RPMI7951 (cell line): ENCODE data around the gene SEMA4A. TPM values are rescaled to one million over a fixed set of nuclear protein-coding genes. Genes with fewer than 3 reads are reported as not detected.
A peak's percentile ranks its signal among the peaks of the same experiment; 100 is the strongest.
"Not testable (repeated sequence)": the region's sequence is repeated elsewhere in the genome, so short reads cannot be mapped to it uniquely, and the experiment has no call there.

ENCODE experiments used
- DNase-seq: peaks from one replicate; pipeline ENCODE4 v3.0.0-alpha.2; 2012; ENCODE audit warnings: low read depth
- total RNA-seq: library from RNA; depleted of rRNA; stranded (reverse); fragments of >200 nt; shearing (Covaris generic); gene quantifications from 2 replicates; pipeline ENCODE4 v1.2.3, GENCODE V29; 2014

SEMA4A gene
- total RNA-seq, 1 experiment from 2014 or later: 0.36 TPM

DNA sequence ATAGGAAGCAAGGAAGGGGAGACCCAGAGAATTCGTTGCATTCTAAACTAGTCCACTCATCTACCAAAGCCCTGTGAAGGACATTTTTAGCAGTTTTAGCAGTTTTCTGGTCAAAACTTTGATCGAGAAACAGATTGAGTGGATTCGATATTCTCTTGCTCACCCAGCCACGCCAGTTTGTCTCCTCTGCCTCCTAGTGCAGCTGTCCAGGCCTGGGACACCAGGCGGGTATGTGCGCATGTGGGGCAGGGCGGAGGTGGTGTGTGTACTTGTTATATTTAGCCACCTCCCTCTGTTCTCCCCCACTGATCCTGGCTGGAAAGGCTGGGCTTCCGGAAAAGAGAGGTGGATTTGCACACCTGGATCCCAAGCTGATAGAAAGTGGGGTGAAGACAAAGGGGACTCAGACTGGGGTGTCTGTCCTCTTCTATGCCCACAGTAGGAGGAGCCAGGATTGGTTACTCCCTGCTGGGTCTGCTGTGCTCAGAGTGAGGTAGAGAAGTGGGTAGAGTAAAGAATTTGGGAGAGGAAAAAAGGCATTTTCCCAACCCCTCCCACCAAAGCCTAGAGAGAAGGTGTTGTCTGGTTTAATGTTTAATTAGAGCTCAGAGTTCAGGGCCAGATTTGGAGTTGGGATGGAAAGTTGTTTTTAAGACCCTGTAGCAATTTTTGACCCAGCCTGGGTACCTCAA lies 35.1 kb upstream of the SEMA4A start:
- DNase-seq: peak; percentile 61

DNA sequence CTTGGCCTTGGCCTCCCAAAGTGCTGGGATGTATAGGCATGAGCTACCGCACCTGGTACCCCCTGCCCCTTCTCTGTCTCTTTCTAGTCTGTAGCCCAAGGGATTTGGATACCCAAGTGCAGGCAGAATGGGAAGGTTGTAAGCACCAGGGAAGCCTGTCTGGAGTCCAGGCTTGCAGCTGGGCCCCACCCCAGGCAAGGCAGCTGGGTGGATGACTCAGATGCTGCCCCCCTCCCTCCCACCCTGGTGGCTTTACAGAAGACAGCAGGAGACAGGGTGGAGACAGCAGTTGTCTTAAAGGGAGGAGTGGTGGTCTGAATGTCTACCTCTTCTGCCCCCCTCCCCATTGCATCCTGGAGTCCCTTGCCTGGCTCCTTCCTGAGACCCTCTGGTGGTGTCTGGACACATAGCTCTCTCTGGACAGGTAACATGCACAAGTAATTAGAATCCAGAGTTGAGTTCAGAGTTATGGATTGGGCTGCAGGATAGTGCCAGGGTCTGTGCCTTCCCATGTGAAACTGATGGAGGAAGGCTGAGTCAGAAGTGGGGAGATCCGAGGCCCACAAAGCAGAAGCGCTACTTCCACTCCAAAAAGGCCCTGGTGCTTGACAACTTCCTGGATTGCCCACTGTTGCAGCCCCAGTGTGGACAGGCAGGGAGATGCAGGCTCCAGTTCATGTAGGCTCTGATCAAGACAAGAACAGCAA lies 33.7 kb upstream of the SEMA4A start:
- DNase-seq: peak; percentile 90

DNA sequence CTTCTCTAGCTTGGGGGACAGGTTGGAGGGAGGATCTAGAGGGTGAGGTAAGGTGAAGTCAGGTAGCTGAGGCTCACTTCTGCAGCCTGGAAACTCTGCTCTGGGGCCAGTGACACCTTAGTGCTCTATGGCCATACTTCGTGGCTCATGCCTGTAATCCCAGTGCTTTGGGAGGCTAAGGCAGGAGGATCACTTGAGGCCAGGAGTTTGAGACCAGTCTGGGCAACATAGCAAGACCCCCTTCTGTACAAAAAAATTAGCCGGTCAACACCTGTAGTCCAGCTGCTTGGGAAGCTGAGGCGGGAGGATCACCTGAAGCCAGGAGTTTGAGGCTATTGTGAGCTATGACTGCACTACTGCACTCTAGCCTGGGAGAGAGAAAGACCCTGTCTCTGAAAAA lies 33.1 kb upstream of the SEMA4A start:
- no peak for DNase-seq

DNA sequence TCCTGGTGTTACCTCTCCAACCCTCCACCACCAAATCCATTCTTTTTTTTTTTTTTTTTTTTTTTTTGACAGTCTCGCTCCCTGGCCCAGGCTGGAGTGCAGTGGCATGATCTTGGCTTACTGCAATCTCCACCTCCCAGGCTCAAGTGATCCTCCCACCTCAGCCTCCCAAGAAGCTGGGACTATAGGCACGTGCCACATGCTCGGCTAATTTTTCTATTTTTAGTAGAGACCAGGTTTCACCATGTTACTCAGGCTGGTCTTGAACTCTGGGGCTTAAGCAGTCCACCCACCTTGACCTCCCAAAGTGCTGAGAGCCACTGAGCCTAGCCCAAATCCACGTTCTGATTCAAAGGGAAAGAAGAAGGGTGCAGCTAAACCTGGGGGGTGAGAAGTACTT lies 32.4 kb upstream of the SEMA4A start:
- not testable (repeated sequence) for DNase-seq

DNA sequence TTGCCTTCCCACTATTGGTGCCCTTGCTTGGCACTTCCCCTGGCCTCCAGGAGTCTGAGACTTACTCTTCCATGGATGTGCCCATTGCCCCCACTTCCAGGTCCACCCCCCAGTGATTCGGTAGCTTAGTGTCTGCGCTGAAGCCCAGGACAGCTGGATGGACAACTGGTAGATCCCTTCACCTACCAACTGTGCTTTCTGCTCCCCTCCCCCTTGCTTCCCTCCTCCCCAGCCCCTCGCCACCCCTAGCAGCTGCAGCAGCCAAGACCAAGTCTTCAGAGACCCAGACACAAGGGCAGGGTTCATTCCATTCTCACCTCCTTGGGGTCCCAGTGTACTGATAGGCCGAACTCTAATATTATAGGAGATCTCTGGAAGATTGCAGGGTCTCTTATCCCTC lies 31.9 kb upstream of the SEMA4A start:
- no peak for DNase-seq

DNA sequence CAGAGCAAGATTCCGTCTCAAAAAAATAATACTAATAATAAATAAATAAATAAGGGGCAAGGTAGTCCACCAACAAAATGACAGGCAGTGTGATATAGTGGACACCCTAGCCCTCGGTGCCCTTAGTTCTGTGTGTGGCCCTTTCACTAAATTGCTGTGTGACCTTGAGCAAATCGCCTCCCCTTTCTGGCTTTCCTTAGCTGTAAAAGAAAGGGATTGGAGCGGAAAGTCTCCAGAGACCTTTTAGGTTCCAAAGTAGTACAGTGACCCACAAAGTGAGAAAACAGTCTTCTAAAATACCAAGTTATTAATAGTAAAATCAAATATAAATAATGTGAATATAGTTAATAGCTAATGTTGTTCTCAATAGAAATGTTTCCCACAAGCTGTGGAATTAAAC lies 31.3 kb upstream of the SEMA4A start:
- DNase-seq: no peak

DNA sequence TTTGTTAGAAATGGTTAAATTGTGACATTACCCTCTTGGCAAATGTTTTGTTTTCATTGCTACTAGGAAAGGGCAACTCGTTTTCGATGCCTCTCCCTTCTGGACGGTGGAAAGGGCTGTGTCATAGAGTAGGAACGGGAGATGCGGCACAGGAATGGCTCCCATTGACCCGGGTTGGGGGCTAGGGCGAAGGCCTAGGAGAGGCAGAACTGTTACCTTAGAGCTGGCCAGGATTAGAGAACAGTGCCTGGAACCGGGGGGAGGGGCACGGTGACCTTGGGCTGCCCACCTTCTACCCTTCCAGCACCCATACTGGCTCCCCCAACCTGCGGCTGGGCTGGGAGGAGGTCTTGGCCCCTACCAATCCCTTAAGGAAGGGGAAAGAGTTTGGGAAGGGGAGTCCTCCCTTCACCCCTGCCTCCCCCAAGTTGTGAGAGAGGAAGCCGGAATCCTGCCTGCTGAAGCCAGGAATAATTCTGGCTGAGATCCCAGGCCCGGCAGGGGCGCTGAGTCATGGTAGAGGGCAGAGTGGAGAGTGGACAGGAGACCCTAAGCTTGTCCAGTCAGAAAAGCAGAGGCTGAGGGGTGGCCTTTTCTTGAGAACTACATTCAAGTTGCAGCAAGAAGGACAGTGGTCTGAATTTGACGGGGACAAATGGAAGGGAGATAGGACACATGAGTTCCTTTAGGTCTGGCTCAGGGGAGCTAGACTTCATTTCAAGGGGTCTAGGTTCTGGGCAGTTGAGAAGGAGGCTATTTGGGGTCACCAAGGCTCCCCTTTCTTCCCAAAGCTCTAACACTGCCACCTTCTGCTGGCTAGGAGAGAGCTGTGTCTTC lies 30.6 kb upstream of the SEMA4A start:
- peak; percentile 91 for DNase-seq

GRCh38 chr1:156123356-156124196 lies 29.8 kb upstream of the SEMA4A start:
- DNase-seq: peak; percentile 98

- peak; percentile 78 for DNase-seq
Observed at GRCh38 chr1:156124557-156125483, 28.6 kb upstream of the SEMA4A start.

- not testable (repeated sequence) for DNase-seq
Observed at GRCh38 chr1:156125544-156125943, 27.8 kb upstream of the SEMA4A start.

DNA sequence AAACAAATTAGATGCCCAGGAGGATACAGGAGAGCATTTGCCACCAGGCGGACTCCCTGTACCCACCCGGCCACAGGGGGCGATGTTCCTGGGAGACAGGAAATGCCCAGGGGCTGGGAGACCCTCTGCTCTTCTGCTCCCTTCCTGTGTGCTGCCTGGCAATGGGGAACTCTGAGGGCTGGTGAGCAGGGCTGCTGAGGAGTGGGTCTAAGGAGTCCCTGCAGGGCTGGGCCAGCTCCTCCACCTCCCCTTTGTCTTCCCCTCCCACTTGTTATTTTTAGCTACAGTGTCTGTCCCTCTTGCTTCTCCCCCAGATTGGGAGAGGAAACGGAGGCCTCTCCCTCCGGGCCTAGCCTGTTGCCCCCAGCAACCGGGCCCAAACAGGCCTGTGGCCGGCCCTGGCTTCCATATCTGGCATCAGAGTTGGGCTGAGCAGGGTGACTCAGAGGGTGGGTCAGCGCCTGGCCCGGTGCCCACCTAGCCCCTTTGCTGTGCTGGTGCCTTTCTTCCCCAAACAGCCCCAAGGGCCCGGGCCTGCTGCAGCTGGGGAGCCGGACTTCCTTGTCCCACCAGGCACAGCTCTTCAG lies 27.2 kb upstream of the SEMA4A start:
- DNase-seq: peak; percentile 99

DNA sequence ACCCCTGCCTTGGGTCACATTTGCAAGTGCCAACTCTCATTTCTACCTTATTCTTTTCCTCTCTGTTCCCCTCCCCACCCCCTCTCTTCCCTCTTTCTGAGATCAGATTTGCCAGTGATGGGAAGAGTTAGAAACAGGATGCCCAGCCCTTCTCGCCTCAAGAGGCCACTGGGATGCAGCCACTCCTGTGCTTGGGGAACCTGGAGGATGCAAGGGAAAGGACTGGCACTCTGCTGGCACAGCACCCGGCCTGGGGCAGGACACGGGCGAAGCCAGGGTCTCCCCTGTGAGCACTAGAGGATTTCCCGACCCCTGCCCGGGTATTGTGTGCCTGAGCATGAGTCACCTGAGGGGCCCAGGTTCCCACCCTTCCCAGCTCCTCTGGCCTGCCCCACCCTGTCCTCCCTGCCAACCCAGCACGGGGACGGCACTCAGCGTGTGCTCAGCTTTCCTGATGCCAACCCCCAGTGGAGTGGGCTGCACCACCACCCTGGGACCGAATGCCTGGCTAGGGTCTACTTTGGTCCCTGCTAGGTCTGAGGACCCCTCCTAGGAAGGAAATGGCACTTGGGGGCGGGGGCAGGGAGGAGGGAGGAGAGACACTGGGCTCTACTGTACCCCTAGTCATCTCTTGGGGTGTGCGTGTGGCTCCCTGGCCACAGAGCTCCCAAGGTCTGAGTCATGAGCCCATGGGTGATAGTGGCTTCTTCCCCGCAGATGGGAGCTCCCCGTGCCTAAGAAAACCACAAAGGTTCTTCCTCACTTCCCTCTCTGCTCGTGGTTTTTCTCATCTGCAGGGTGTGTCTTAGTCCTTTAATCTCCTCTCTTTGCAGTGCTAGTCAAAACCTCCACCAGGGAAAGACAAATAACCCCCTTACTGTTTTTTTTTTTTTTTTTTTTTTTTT lies 26.5 kb upstream of the SEMA4A start:
- DNase-seq: peak; percentile 99

GRCh38 chr1:156128308-156128653 lies 25.1 kb upstream of the SEMA4A start:
- no peak for DNase-seq

DNA sequence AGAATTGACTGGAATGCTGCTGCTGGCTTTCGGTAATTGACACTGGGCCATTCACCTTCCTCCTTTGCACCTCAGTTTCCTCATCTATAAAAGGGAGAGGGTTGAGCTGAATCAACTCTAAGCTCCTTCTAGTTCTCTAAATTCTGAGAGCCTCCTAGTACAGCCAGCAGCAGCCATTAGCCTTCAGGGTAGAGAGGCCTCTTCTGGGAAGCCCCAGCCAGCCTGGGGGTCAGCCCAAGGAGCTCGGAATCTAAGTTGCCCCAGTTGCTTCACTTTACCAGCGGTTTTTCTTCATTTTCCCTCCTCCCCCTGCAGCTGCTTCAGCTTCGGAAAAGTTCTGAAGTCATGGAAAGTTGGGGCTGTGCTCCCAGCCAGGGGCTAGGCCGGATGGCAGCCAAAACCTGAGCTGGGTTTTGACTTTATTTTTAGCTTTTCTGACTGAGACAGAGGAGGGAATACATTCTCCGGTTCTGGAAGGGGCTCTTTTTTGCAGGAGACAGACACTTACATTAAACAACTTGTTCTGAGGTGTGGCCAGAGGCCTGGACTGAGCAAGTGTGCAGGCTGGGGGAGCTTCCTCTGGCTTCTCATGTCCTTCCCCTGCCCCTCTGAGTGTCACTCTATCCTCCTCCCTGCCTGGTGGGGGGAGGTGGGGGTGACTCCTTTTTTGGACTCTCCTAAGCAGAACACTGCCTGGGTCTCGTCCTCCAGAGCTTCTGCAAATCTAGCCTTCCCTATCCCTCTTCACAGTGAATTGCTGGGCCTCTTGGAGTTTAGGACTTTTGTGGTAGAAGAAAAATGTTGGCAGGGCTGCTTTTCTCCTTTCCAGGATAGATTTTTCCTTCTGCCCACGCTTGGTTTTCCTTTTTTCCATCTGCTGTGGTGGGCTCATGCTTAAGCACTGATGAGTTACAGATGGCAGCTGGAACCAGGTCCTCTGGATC lies 24.5 kb upstream of the SEMA4A start:
- peak; percentile 84 for DNase-seq

DNA sequence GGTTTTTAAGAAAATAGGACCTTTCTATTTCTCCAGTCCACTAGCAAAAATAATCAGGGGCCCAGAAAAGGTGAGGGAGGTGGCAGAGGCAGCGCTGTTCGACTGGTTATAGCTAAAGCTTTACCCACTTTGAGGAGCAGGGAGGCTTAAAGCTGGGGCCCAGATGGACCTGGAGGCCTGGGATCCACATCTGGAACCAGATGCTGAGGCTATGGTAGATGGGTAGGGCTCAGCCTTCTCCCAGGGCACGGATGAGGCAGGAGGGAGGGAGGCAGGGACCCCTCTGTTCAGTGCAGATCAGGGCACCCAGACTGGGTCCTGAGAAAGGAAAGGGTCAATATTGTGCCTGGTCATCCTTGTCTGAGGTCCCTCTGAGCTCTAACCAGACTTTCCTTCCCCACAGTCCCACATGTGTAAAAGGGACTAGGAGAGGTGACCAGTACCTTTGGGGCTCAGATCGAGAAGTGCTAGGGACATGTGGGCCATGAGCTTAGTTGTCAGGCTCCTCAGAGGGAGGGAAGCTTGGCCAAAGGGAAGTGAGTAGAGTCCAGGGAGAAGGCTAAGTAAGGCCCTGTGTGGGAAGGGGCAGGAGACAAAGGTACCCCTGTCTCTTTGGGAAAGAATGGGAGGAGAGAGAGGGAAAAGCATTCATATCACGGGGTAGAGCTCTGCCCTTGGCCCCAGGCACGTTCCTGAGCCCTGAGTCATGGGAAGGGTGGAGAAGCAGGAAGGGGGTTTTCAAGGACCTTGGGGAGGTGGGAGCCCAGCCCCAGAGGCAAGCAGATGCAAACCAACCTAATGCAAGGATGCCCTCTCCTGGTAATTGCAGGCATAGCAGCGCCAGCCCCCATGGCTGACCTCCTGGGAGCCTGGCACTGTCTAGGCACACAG lies 23.5 kb upstream of the SEMA4A start:
- DNase-seq: peak; percentile 97

DNA sequence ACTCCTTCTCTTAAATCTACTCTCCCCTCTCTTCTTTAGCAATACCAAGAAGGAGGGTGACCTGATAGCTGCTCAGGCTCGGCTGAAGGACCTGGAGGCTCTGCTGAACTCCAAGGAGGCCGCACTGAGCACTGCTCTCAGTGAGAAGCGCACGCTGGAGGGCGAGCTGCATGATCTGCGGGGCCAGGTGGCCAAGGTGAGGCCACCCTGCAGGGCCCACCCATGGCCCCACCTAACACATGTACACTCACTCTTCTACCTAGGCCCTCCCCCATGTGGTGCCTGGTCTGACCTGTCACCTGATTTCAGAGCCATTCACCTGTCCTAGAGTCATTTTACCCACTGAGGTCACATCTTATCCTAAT lies 22.8 kb upstream of the SEMA4A start:
- DNase-seq: no peak
